ENCODE data around the gene STX8. TPM values are rescaled to one million over a fixed set of nuclear protein-coding genes. Genes with fewer than 3 reads are reported as not detected.

Gene STX8
- total and polyA plus RNA-seq, 3 experiments from 2014 or later, result 63.3 to 171 (median 64.8) TPM

GRCh38 chr17:9519583-9520272 is 55.9 kb downstream of the STX8 start:
- H3K9me3 Mint-ChIP-seq, result no peaks in the 10 kb centered on the region
- Histone ChIP-seq H3K9me3 (ENCODE audit: low read length) (no peaks in the 10 kb centered on the region), H3K27ac (ENCODE audit: low read depth, low read length) (no peak overlapping the region), H3K27me3 (ENCODE audit: insufficient read depth, low read length, poor library complexity, severe bottlenecking) (no peaks in the 10 kb centered on the region), H3K4me3 (ENCODE audit: low read length) (no peak overlapping the region), H3K36me3 (ENCODE audit: insufficient read depth, low read length) (no peaks in the 10 kb centered on the region), H3K4me1 (ENCODE audit: insufficient read depth, low read length) (peaks cover 8% of the 10 kb centered on the region)
- H3K27me3 Mint-ChIP-seq, result no peaks in the 10 kb centered on the region
- POLR2A ChIA-PET, result no interaction called here
- peaks cover 23 to 35% (median 31%) of the 10 kb centered on the region in 3 donors for H3K4me1 Mint-ChIP-seq
- CTCF ChIA-PET, result interaction anchor here (0.6 kb wide), 1 partner anchor 400 kb away, joined by 3 read pairs; no protein-coding TSS in a partner anchor
- no peak for DNase-seq
- peaks cover 0 to 5% (median 3%) of the 10 kb centered on the region in 3 donors for H3K36me3 Mint-ChIP-seq
- peak overlapping the region in 2 of 8 donors; percentile 52 to 72 for H3K27ac Mint-ChIP-seq
- H3K4me3 Mint-ChIP-seq, result no peak overlapping the region

- H3K27me3 ChIP-seq (ENCODE audit: insufficient read depth, low read length, poor library complexity, severe bottlenecking), result no peaks in the 10 kb centered on the region
- ChIA-PET POLR2A (no interaction called here), CTCF (no interaction called here)
- Mint-ChIP-seq H3K4me1 (peaks cover 28 to 40% (median 35%) of the 10 kb centered on the region in 3 donors), H3K27me3 (no peaks in the 10 kb centered on the region), H3K4me3 (no peak overlapping the region), H3K27ac (peak overlapping the region in 2 of 8 donors; percentile 19 to 38), H3K36me3 (peaks cover 2 to 6% (median 5%) of the 10 kb centered on the region in 3 donors), H3K9me3 (no peaks in the 10 kb centered on the region)
- H3K4me1 ChIP-seq (ENCODE audit: insufficient read depth, low read length), result peaks cover 8% of the 10 kb centered on the region
- DNase-seq, result peak in 2 of 5 donors; percentile 1 to 12
- no peak overlapping the region for H3K27ac ChIP-seq (ENCODE audit: low read depth, low read length)
- H3K36me3 ChIP-seq (ENCODE audit: insufficient read depth, low read length), result no peaks in the 10 kb centered on the region
- H3K4me3 ChIP-seq (ENCODE audit: low read length), result no peak overlapping the region
- H3K9me3 ChIP-seq (ENCODE audit: low read length), result no peaks in the 10 kb centered on the region
These were observed 58.2 kb downstream of the STX8 start for GRCh38 chr17:9517396-9517795.

- Histone ChIP-seq H3K4me3 (ENCODE audit: low read length) (no peak overlapping the region), H3K36me3 (ENCODE audit: insufficient read depth, low read length) (no peaks in the 10 kb centered on the region), H3K4me1 (ENCODE audit: insufficient read depth, low read length) (peaks cover 8% of the 10 kb centered on the region), H3K27me3 (ENCODE audit: insufficient read depth, low read length, poor library complexity, severe bottlenecking) (no peaks in the 10 kb centered on the region), H3K9me3 (ENCODE audit: low read length) (peaks cover 5% of the 10 kb centered on the region), H3K27ac (ENCODE audit: low read depth, low read length) (no peak overlapping the region)
- ChIA-PET CTCF (no interaction called here), POLR2A (no interaction called here)
- no peaks in the 10 kb centered on the region for H3K27me3 Mint-ChIP-seq
- H3K9me3 Mint-ChIP-seq, result peaks cover 11 to 22% (median 18%) of the 10 kb centered on the region in 5 donors
- peaks cover 12 to 39% (median 20%) of the 10 kb centered on the region in 3 donors for H3K36me3 Mint-ChIP-seq
- peaks cover 31 to 54% (median 40%) of the 10 kb centered on the region in 3 donors for H3K4me1 Mint-ChIP-seq
- H3K27ac Mint-ChIP-seq, result no peak overlapping the region
- no peak for DNase-seq
- H3K4me3 Mint-ChIP-seq, result no peak overlapping the region
These were observed 62.4 kb downstream of the STX8 start for GRCh38 chr17:9513266-9513665.

GRCh38 chr17:9512323-9513168 is 63.1 kb downstream of the STX8 start:
- DNase-seq, result no peak
- H3K27me3 Mint-ChIP-seq, result no peaks in the 10 kb centered on the region
- H3K27ac ChIP-seq (ENCODE audit: low read depth, low read length), result no peak overlapping the region

GRCh38 chr17:9509236-9509816 is 66.3 kb downstream of the STX8 start:
- Mint-ChIP-seq H3K4me3 (no peak overlapping the region), H3K9me3 (peaks cover 15 to 28% (median 24%) of the 10 kb centered on the region in 5 donors), H3K27me3 (no peaks in the 10 kb centered on the region), H3K4me1 (peaks cover 24 to 39% (median 26%) of the 10 kb centered on the region in 3 donors), H3K27ac (no peak overlapping the region), H3K36me3 (peaks cover 22 to 59% (median 35%) of the 10 kb centered on the region in 3 donors)
- Histone ChIP-seq H3K27ac (ENCODE audit: low read depth, low read length) (no peak overlapping the region), H3K4me1 (ENCODE audit: insufficient read depth, low read length) (no peaks in the 10 kb centered on the region), H3K36me3 (ENCODE audit: insufficient read depth, low read length) (no peaks in the 10 kb centered on the region), H3K9me3 (ENCODE audit: low read length) (peaks cover 5% of the 10 kb centered on the region), H3K4me3 (ENCODE audit: low read length) (no peak overlapping the region), H3K27me3 (ENCODE audit: insufficient read depth, low read length, poor library complexity, severe bottlenecking) (no peaks in the 10 kb centered on the region)
- DNase-seq, result no peak
- ChIA-PET CTCF (no interaction called here), POLR2A (no interaction called here)

More at GRCh38 chr17:9512323-9513168, 63.1 kb downstream of the STX8 start:
- peaks cover 1% of the 10 kb centered on the region for H3K4me1 ChIP-seq (ENCODE audit: insufficient read depth, low read length)
- H3K27me3 ChIP-seq (ENCODE audit: insufficient read depth, low read length, poor library complexity, severe bottlenecking), result no peaks in the 10 kb centered on the region
- ChIA-PET CTCF (interaction anchor here (1.5 kb wide), 1 partner anchor 14 kb away, joined by 3 read pairs; no protein-coding TSS in a partner anchor), POLR2A (no interaction called here)
- no peak overlapping the region for H3K4me3 ChIP-seq (ENCODE audit: low read length)
- H3K36me3 ChIP-seq (ENCODE audit: insufficient read depth, low read length), result no peaks in the 10 kb centered on the region
- Mint-ChIP-seq H3K4me3 (no peak overlapping the region), H3K9me3 (peaks cover 15 to 27% (median 24%) of the 10 kb centered on the region in 5 donors), H3K27ac (no peak overlapping the region), H3K4me1 (peaks cover 28 to 50% (median 39%) of the 10 kb centered on the region in 3 donors), H3K36me3 (peaks cover 17 to 46% (median 25%) of the 10 kb centered on the region in 3 donors)
- H3K9me3 ChIP-seq (ENCODE audit: low read length), result peaks cover 5% of the 10 kb centered on the region

- no peaks in the 10 kb centered on the region for H3K27me3 Mint-ChIP-seq
- Histone ChIP-seq H3K4me1 (ENCODE audit: insufficient read depth, low read length) (no peaks in the 10 kb centered on the region), H3K9me3 (ENCODE audit: low read length) (no peaks in the 10 kb centered on the region), H3K4me3 (ENCODE audit: low read length) (no peak overlapping the region), H3K27me3 (ENCODE audit: insufficient read depth, low read length, poor library complexity, severe bottlenecking) (no peaks in the 10 kb centered on the region), H3K36me3 (ENCODE audit: insufficient read depth, low read length) (no peaks in the 10 kb centered on the region), H3K27ac (ENCODE audit: low read depth, low read length) (no peak overlapping the region)
- POLR2A ChIA-PET, result no interaction called here
- H3K27ac Mint-ChIP-seq, result peak overlapping the region in 1 of 8 donors; percentile 66
- peaks cover 0 to 3% (median 3%) of the 10 kb centered on the region in 3 donors for H3K4me1 Mint-ChIP-seq
- no peak overlapping the region for H3K4me3 Mint-ChIP-seq
- no peak for DNase-seq
- H3K9me3 Mint-ChIP-seq, result no peaks in the 10 kb centered on the region
- peaks cover 13 to 42% (median 18%) of the 10 kb centered on the region in 3 donors for H3K36me3 Mint-ChIP-seq
- CTCF ChIA-PET, result no interaction called here
These were observed 76.6 kb downstream of the STX8 start for GRCh38 chr17:9499041-9499440.

GRCh38 chr17:9498490-9498889 is 77.1 kb downstream of the STX8 start:
- Mint-ChIP-seq H3K4me1 (peaks cover 0 to 3% (median 3%) of the 10 kb centered on the region in 3 donors), H3K27ac (peak overlapping the region in 1 of 8 donors; percentile 66), H3K27me3 (no peaks in the 10 kb centered on the region), H3K36me3 (peaks cover 15 to 44% (median 20%) of the 10 kb centered on the region in 3 donors), H3K4me3 (no peak overlapping the region), H3K9me3 (no peaks in the 10 kb centered on the region)
- no peak overlapping the region for H3K27ac ChIP-seq (ENCODE audit: low read depth, low read length)
- H3K4me3 ChIP-seq (ENCODE audit: low read length), result no peak overlapping the region
- DNase-seq, result no peak
- ChIA-PET POLR2A (no interaction called here), CTCF (interaction anchor here (1.0 kb wide), 1 partner anchor 13 kb away, joined by 3 read pairs; no protein-coding TSS in a partner anchor)
- no peaks in the 10 kb centered on the region for H3K4me1 ChIP-seq (ENCODE audit: insufficient read depth, low read length)
- no peaks in the 10 kb centered on the region for H3K9me3 ChIP-seq (ENCODE audit: low read length)
- H3K27me3 ChIP-seq (ENCODE audit: insufficient read depth, low read length, poor library complexity, severe bottlenecking), result no peaks in the 10 kb centered on the region
- H3K36me3 ChIP-seq (ENCODE audit: insufficient read depth, low read length), result no peaks in the 10 kb centered on the region
